Activated T-helper 1 cell treated with anti-CD3 and anti-CD28 coated beads, Interleukin-2, amount 50 U/mL, for 16 hours (primary cell): ENCODE data around the gene SLC6A1.
"Not testable (repeated sequence)": the region's sequence is repeated elsewhere in the genome, so short reads cannot be mapped to it uniquely, and the experiment has no call there.

ENCODE experiments used
- DNase-seq, 2 donors: peaks; one replicate each; pipeline ENCODE4 v3.0.0-alpha.2; 2020; ENCODE audit warnings: low read depth in 1 of 2, low spot score in 1 of 2

Gene SLC6A1

DNA sequence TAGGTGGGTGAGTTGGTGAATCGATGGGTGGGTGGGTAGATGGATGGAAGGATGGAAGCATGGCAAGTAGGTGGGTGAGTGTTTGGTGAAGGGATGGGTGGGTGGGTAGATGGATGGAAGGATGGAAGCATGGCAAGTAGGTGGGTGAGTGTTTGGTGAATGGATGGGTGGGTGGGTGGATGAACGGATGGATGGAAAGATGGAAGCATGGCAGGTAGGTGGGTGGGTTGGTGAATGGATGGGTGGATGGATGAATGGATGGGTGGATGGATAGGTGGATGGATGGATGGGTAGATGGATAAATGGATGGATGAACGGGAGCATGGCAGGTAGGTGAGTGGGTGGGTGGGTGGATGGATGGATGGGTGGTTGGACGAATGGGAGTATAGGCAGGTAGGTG lies 65.1 kb downstream of the SLC6A1 start:
- DNase-seq: no peak

DNA sequence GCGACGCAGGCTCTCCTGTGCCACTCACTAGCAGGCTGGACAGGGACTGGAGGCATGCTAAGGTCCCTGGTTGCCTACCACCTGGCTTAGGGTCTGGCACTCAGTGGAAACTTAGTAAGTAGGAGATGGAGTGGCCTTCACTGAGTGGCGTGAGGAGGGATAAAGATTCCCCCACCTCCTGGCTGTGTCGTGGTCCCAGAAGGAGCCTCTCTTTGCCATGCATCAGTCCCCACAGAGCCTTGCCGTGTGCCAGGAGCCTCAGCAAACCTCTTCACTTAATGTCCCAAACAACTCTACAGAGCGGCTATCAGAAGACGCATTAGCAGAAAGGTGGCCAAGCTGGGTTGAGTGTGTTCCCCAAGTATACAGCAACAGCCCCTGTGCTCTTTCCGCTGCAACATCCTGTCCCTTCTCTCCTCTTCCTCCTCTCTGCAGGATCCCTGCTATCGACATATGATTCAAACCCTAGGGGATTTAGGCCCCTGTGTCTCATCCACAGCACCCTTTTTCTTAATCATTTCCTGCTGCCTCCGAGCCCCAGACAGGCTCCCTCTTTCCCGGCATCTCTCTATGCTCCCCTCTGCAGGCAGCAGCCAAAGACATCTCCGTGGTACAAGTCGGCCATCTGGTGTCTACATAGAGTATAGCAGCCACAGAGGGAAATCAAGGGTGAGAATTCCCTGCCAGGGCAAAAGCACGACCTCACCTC lies 66.7 kb downstream of the SLC6A1 start:
- DNase-seq: no peak

DNA sequence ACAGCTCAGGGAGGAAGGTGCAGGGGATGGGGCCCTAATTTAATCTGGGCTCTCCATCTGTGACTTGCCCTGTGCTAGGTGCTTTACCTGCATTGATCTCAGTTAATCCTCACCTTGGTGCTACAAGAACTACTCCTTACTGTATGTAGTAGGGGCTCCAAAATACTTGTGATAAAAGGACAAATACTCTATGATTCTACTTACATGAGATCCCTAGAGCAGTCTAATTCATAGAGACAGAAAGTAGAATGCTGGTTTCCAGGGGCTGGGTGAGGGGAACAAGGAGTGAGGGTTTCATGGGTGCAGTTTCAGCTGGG lies 67.2 kb downstream of the SLC6A1 start:
- DNase-seq: no peak

- DNase-seq: peak in 1 of 2 donors; percentile 17
Measured at GRCh38 chr3:11060500-11061251, 68.1 kb downstream of the SLC6A1 start.

DNA sequence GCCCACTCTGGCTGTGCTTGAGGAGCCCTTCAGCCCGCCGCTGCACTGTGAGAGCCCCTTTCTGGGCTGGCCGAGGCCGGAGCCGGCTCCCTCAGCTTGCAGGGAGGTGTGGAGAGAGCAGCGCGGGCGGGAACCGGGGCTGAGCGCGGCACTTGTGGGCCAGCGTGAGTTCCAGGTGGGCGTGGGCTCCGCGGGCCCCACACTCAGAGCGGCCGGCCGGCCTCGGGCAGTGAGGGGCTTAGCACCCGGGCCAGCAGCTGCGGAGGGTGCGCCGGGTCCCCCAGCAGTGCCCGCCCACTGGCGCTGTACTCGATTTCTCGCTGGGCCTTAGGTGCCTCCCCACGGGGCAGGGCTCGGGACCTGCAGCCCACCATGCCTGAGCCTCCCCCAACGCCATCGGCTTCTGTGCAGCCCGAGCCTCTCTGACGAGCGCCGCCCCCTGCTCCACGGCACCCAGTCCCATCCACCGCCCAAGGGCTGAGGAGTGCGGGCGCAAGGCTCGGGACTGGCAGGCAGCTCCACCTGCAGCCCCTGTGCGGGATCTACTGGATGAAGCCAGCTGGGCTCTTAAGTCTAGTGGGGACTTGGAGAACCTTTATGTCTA lies 68.8 kb downstream of the SLC6A1 start:
- DNase-seq: not testable (repeated sequence)

DNA sequence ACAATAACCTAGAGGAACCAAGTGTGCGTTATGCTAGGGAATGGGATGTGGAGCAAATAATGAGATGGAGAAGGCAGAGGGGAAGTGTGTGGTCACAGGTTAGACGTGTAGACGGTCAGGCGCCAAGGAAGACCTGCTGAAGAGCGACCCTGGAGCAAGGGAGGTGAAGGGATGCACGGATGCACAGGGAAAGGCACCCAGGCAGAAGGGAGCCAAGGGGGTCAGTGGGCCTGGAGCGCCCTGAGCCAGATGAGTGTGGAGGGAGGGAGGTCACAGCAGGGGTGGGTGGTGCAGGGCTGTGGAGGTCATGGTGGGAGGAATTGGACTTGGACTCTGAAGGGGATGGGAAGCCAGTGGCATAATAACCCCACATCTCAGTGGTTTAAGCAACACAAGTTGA lies 70.2 kb downstream of the SLC6A1 start:
- DNase-seq: no peak

GRCh38 chr3:11071096-11071755 lies 78.7 kb downstream of the SLC6A1 start:
- no peak for DNase-seq

DNA sequence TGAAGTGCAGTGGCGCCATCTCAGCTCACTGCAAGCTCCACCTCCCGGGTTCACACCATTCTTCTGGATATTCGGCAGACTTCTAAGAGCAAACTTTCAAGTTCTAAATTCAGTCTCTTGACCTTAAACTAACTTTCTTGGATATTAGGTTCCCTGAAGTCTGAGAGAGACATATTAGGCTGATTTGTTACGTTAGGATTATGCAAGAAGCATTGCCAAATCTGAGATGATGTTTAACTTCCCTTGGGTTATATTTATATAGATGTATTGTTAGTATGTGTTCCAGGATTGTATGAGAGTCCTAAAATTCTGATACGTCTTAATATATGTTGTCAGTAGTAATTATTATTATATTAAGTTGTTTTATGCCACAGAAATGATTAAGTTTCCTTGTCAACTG lies 80.1 kb downstream of the SLC6A1 start:
- no peak for DNase-seq

DNA sequence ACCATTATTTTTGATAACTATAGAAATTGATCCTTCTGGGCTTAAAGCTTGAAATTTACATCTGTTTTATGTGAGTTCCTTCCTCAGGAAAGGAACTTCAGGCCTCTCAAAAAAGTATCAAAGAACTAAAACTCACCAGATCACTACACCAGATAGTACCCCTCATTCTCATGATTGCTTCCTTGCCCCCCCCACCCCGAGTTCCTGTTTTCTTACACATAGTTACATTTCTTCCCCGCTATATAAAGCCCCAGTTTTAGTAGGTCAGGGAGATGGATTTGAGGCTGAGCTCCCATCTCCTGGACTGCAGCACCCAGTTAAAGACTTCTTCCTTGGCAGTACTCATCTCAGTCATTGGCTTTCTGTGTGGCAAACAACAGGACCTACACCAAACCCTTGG lies 81.5 kb downstream of the SLC6A1 start:
- DNase-seq: no peak

DNA sequence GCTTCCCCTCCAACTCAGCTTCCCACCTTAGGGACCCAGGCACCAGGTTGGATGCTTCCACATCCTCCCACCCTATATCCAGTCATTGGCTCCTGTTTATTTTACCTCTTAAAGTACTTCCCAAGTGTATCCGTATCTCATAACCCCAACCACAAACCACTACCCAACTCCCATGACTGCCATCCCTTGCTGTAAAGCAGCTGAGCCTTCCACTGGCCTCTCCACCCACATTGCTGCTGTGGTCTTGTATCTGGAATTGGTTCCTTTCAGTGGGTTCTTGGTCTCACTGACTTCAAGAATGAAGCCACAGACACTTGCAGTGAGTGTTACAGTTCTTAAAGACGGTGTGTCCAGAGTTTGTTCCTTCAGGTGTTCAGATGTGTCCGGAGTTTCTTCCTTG lies 81.9 kb downstream of the SLC6A1 start:
- DNase-seq: no peak

- not testable (repeated sequence) for DNase-seq
Measured at GRCh38 chr3:11075122-11075521, 82.6 kb downstream of the SLC6A1 start.

DNA sequence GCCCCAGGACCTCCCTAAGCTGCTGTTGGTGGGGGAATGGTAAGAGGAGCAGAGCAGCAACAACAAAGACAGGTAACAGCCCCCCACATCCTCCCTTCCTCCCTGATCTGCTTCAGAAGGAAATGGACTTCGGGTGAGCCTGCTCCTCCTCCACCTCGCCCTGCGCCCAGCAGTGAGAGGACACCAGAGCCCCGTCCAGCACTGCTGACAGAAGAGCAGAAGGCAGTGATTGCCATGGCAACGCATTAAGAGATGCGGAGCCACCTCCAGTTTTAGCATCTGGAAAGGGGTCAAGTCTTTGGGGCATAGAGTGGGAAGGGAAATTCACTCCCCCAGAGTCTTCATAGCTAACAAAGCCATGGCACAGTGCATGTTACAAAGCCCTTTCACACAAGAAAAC lies 84.2 kb downstream of the SLC6A1 start:
- no peak for DNase-seq

GRCh38 chr3:11077466-11077865 lies 84.9 kb downstream of the SLC6A1 start:
- no peak for DNase-seq

DNA sequence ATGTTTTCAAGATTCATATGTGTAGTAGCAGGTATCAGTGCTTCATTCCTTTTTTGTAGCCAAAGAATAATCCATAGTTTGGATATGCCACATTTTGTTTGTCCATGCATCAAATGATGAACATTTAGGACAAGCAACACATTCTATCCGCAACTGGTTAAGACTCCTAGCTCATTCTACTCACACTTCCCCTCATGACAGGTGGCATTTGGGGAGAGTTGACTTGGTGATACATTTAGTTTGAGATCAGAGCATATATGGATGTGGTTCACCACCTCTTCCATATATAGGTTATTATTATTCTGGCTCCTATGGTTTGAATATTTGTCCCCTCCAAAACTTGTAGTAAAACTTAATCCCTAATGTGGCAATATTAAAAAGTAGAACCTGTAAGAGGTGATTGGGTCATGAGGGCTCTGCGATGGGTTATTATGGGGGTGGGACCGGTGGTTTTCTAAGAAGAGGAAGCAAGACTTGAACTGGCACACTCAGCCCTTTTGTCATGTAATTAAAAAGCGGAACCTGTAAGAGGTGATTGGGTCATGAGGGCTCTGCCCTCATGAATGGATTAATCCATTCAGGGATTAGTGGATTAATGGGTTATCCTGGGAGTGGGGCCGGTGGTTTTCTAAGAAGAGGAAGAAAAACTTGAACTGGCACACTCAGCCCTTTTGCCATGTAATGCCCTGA lies 86.4 kb downstream of the SLC6A1 start:
- DNase-seq: no peak

DNA sequence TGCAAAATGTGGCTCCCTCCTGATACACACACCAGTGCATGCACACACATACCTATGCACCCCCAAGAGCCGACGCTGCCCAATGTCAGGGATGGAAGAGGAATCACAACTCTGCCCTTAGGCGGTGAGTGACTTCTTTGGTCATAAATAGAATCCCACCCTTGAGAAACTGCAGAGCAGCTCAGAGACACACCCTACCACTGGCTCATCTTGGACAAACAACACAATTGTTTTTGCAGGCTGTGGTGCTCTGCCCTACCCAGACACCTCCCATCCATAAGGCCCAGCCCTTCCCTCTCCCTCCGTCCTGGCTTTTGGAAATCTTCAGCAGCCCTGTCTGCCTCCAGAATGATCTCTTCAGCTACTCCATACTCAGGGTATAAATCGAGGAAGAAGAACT lies 87.9 kb downstream of the SLC6A1 start:
- DNase-seq: no peak

DNA sequence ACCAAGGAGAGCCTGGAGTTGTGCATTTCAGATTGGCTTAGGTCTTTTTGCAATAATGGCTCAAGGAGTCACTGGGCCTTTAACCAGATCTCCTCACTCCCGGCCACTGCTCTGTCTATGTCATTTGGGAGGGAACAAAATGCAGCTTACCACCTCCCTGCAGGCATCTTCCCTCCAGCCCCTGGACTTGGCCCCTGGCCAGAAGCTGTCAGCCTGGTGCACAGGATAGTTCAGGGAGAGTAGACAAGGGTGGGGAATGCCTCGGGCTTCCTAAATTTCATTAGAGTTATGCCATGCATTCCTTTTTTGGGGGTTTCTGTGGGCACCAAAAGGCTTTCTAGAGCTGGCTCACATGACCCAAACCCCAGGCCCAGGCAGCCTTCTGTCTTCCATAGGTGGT lies 91.5 kb downstream of the SLC6A1 start:
- no peak for DNase-seq

GRCh38 chr3:11084677-11085076 lies 92.1 kb downstream of the SLC6A1 start:
- no peak for DNase-seq

DNA sequence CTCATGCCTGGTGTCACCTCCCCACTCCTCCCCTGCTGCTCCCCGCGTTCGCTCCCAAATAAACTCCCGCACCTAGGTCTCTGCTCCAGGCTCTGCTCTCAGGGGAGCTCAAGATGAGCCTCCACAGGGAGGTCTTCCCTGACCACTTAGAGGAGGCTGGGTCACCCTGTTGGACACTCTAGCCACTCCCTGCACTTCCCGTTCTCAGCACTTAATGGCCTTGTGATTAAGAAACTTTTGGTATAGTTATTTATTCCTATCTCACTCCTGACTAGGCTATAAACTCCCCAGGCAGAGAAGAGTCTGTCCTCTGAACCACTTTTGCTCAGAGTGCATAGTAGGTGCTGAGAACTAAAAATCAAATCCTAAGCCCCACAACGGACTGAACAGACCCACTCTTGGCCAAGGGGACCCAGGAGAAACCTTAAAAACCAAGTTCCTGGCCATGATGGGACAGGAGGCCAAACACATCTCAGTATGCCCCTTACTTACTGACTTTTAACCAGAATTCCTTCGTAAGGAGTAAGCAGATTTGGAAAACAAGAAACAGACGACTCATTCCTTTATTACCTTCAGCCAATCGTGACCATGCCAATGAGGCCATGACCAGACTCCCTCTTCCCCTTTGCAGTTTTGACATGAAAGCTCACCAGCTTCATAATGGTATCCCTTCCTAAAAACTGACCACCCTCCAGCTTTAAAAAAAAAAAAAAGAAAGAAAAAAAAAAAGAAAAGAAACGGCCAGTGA lies 92.7 kb downstream of the SLC6A1 start:
- no peak for DNase-seq

GRCh38 chr3:11086856-11087255 lies 94.3 kb downstream of the SLC6A1 start:
- DNase-seq: no peak

DNA sequence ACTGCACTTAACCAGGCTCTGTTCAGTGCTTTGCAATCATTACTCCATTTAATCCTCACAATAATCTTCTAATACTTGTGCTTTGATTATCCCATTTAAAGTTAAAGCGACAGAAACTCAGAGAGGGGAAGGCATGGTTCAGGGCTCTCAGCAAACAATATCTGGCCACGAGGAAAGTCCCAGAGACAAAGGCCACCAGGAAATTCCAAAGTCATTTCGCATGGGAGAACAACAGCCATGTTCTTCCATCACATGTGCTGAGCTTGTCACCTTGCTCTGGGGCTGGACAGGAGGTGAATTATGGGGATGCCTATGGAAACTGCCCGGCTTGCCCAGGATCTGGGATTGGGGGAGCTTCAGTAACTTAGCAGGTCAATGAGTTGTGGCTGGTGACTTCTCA lies 95.5 kb downstream of the SLC6A1 start:
- DNase-seq: no peak

DNA sequence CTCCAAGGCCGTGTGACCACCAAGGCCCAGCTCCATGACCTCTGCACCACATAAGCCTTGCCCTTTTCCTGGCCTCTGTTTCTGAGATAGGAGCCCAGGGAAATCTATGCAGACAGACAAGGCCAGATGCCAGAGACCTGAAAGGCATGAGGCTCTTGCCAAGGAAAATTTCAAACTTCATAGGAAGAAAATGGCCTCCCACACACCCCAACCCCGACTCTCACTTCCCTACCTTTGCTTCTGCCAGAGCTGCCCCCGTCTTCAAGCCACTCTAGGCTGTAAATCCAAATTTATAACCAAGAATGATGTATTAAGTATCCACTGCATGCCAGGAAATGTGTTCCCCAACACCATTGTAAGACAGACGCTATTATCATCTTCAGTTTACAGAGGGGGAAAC lies 96.3 kb downstream of the SLC6A1 start:
- no peak for DNase-seq
